HG03460 (cell line): Measurements from ENCODE around the gene COL13A1.

Experiments
- ATAC-seq: cut with Tn5 transposase; IDR thresholded peaks from one replicate; pipeline ENCODE4 v1.9.1; 2021; ENCODE audit not compliant: unreplicated experiment

COL13A1 gene

DNA sequence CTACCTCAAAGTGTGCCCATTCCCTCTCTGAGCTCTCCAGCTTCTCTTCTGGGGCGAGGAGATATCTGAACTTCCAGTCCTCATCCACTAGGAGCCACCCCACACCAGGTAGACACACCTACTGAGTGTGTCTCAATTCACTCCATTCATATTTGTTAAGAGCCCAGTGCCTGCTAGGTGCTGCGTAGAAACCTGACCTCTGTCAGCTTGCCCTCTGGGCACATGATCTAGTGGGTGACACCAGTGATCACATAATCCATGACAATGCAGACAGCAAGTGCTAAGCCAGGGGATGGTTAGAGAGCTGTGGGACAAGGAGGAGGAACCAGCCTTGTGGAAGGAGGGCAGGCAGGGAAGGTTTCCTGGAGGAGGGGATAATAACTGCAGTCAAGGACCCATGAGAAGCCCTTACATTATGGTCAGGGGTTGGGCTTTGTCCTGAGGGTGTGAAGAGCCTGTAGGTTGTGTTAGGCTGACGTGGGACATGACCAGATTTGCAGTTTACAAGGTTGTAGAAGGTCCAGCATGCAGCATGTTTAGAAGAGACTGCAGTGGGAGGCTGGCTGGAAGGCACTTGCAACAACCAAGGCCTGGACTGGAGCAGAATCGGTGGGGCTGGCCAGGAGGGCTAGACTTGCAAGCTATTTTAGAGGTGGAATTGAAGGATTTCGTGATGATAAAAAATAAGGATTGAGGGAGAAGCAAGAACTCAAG lies 81.8 kb downstream of the COL13A1 start:
- ATAC-seq = no peak

DNA sequence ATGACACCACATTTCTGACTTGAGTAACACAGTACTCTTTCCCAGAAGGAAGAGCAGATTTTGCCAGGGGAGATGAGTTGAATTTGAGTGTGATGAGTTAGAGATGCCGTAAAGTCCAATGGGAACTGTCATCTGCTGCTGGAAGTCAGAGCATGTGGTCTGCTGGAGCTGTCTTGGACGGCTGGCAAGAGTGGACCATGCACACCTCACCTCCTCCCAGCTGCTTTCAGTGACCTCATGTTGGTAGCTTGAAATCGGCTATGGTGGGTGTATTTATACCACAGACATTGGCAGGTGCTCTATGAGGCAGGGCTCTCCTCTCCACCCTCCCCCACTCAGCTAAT lies 82.3 kb downstream of the COL13A1 start:
- ATAC-seq = no peak

- no peak for ATAC-seq
Observed at GRCh38 chr10:69884686-69885085, 83.0 kb downstream of the COL13A1 start.

DNA sequence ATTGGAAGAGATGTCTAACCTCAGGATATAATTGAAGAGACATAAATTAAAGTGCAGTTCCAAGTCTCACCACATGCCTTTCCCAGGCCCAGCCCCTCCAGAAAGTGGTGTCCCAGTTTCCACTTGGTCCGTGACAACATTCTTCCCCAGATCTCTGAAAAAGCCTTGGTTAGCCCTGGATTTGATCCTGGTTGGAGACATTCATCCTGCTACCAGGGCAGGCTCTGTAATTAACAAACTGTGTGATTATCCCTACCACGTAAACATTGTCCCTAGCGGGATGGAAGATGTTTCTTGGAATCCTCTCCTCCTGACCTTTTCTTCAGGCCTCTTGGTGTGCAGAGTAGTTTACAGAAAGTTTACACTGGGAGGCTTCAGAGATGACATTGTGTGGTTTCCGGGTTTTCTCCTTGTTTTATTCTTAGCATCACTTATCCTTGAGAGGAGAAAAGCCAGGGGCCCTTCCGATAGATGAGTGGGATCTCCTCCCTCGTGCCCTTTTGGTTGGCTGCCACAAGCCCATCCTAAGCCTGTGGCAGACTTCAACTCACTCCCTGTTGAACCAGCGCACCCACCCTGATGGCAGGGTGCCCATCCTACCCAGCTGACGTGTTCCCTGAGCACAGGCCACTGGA lies 83.8 kb downstream of the COL13A1 start:
- no peak for ATAC-seq

- no peak for ATAC-seq
Observed at GRCh38 chr10:69888882-69889584, 87.3 kb downstream of the COL13A1 start.

DNA sequence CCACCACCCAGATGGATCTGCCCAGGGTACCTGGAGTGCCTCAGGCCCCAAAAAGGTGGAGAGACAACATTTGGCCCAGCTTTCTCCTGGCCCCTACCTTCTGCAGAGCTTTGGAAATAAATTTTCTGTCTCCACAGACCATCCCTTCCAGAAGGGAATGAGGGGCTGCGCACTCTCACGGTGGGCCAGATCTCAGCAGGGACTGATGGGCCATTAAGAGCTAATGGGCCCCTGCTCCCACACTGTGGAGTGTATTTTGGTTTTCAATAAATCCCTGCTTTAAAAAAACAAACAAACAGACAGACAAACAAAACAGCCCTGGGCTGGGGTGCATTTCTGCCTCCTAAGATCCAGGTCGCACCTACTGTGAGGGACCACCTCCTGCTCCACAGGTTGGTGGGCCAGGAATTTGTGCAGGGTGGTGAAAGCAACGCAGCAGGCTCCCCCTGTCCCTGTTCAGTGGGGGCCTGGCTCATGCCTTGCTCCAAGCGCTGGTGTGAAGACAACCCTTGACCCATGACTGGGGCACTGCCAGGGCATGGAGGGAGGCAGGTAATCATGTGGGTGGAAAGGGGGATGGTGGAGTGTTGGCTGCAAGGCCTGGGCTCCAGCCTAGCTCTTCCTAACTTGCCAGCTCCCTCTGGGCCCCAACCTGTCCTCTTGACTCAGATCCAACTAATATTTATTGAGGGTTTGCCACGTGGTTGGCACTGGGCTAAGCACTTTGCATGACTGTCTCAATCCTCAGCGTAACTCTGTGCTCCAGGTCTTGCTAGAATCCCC lies 88.5 kb downstream of the COL13A1 start:
- ATAC-seq = no peak

DNA sequence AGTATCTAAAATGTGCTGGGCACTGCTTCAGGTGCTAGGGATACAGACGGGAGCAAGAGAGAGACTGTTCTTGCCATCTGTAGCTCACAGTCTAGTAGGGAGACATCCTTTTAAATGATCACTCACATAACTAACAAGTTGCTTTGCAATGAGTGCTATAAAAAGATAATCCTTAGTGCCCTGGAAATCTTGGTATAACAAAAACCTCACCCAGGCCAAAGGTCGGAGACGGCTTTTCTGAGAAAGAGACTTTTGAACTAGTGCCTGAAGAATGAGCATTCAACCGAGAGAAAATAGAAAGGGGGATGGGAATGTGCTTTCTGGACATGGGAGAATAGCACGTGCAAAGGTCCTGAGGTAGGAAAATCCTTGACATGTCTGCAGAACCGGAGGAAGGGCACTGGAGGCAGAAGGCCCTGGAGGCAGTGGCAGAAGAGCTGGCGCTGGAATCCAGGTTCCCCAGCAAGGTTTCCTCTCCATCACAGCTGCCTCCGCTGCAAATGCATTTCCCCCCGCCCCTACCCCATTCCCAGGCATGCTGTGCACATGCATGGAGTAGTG lies 89.4 kb downstream of the COL13A1 start:
- no peak for ATAC-seq

GRCh38 chr10:69892406-69892805 lies 90.7 kb downstream of the COL13A1 start:
- ATAC-seq = no peak

GRCh38 chr10:69892816-69893215 lies 91.1 kb downstream of the COL13A1 start:
- ATAC-seq = no peak

DNA sequence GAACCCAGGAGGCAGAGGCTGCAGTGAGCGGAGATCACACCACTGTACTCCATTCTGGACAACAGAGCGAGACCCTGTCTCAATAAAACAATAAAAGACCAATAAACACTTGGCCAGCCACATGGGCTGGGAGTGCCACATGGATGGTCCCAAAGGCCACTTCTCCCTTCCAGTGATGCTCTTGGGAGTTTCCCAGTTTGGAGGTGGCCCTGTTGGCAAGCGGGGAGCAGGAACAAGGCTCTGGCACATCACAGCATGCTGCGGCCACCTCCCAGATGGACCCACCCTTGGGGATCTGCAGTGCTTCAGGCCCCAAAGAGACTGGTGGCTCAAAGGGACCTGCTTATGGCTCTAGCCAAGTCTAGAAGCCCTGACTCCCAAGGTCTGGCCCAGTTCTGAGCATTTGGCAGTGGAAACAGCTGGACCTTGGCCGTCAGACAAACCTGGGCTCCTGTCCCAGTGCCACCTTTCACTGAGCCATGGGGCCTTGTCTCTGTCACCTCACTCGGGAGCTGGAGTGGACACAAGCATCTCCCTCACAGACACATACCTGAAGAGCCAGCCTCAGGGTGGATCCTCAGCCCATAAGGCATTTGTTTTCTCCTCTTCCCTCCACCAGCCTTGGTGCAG lies 91.7 kb downstream of the COL13A1 start:
- ATAC-seq = no peak

DNA sequence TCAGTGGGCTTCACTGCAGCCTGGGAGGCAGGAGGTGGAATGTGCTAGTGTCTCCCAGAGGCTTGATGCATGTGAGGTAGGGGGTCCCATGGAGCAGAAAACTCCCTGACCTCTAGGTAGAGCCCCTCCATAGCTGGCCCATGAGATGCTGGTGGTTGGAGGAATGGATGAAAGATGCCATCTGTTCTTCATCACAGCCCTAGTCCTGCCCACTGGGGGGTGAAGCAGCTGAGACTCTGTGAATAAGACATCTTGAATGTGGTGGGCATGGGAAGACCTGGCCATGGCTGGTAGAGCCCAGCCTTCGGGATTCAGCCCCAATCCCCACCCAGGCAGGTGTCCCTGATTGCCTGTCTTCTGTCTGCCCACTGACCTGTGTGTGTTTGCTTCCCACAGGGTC lies 92.5 kb downstream of the COL13A1 start:
- no peak for ATAC-seq

DNA sequence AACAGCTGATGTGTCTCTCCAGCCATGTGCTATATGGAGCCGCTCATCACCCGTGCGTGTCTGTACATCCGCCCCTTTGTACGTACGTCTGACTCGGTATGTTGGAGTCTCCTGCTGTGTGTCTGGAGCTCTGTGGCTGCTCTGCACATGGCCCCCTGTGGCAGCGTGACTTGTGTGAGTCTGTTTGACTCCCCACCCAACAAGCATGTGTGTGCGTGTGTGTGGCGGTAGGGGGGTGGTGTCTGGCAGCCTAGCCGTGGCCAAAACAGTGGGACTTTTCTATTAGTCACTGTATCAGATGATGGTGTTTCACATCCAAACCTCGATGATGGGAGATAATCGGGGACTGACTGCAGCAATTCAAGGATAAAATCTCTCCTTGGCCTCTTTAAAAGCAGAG lies 94.1 kb downstream of the COL13A1 start:
- ATAC-seq = no peak

DNA sequence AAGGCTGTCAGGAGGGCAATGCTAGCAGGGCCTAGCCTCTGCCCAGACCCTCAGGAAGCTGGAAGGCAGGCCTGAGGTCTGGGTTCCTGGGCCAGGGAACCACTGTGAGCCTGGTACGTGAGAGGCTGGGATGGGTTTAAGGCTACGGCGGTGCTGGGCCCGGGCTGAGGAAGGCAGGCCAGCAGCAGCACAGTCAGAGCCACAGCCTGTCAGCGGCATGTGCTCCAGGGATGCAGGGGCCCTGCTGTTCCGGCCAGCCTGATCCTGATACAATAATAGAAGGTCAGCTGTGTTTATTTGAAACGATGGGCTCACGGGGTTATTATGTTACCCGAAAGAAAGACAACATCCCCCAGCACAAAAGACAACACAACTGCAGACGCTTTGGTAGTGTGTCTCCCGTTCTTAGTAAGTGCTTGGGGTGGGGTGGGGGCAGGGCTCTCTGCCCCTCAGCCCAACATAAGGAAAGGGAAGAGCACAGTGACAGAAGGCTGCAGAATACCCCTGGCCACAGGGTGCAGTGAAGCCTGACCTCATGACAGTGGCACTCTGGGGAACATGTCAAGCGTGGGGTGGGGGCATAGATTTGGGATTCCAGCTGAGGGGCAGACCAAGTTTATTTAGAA lies 95.0 kb downstream of the COL13A1 start:
- no peak for ATAC-seq

- no peak for ATAC-seq
Observed at GRCh38 chr10:69897432-69897831, 95.7 kb downstream of the COL13A1 start.

GRCh38 chr10:69897999-69898398 lies 96.3 kb downstream of the COL13A1 start:
- ATAC-seq = no peak

GRCh38 chr10:69898524-69898923 lies 96.8 kb downstream of the COL13A1 start:
- no peak for ATAC-seq

GRCh38 chr10:69898941-69899340 lies 97.2 kb downstream of the COL13A1 start:
- no peak for ATAC-seq

- no peak for ATAC-seq
Observed at GRCh38 chr10:69899727-69900595, 98.3 kb downstream of the COL13A1 start.

- no peak for ATAC-seq
Observed at GRCh38 chr10:69901022-69901421, 99.3 kb downstream of the COL13A1 start.
